Fibroblast of mammary gland (primary cell): Measurements from ENCODE around the gene MOSMO.

ENCODE experiments used
- DNase-seq: peaks from one replicate; pipeline ENCODE4 v3.0.0-alpha.2; 2010; ENCODE audit warnings: low read depth
- H3K4me3 ChIP-seq: 2 replicates; pipeline ENCODE4 v1.5.1; 2011; ENCODE audit warnings: low read depth, mild to moderate bottlenecking, low read length, moderate library complexity; ENCODE audit not compliant: control insufficient read depth
- TF ChIP-seq, protein P1 (sequence below): conservative IDR thresholded peaks from 2 replicates; pipeline ENCODE4 v1.5.1; 2011; ENCODE audit warnings: low read depth, low read length, inconsistent platforms; ENCODE audit not compliant: control insufficient read depth, insufficient read depth

MOSMO gene

DNA sequence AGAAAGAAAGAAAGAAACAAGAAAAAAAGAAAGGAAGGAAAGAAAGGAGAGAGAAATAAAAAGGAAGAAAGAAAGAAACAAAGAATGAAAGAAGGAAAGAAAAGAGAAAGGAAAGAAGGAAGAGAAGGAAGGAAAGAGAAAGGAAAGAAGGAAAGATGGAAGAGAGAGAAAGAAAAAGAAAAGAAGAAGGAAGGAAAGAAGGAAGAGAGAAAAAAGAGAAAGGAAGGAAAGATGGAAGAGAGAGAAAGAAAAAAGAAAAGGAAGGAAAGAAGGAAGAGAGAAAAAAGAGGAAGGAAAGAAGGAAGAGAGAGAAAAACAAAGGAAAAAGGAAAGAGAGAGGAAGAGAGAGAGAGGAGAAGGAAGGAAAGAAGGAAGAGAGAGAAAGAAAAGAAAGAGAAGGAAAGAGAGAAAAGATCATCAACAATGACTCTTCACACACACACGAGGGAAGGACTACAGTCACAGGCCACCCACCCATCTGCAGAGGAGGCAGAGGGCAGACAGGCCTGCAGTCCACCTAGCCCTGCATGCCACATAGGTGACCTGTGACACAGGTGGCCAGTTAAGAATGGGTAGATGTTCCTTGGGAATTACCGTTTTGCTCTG, 108.3 kb downstream of the MOSMO start:
- DNase-seq = no peak
- TF ChIP-seq, protein P1, sequence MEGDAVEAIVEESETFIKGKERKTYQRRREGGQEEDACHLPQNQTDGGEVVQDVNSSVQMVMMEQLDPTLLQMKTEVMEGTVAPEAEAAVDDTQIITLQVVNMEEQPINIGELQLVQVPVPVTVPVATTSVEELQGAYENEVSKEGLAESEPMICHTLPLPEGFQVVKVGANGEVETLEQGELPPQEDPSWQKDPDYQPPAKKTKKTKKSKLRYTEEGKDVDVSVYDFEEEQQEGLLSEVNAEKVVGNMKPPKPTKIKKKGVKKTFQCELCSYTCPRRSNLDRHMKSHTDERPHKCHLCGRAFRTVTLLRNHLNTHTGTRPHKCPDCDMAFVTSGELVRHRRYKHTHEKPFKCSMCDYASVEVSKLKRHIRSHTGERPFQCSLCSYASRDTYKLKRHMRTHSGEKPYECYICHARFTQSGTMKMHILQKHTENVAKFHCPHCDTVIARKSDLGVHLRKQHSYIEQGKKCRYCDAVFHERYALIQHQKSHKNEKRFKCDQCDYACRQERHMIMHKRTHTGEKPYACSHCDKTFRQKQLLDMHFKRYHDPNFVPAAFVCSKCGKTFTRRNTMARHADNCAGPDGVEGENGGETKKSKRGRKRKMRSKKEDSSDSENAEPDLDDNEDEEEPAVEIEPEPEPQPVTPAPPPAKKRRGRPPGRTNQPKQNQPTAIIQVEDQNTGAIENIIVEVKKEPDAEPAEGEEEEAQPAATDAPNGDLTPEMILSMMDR = no peak
- H3K4me3 ChIP-seq = no peak overlapping the region

DNA sequence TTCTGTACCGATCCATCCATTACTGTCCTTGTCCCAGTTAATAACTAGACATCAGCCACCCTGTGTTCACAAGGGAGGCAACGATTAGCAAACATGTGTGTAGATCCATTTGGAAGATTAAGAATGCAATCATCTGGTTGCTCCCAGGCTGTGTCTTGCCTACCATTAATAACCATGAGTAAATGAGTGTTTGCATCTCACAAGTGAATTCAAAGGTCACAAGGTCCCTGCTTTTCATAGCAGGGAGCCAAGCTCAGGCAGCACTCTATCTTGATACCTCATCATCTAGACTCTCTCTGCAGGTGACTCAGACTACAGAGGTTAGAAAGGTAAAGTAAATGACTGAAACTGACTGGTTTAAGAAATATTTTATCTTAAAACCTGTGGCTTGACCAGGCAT, 109.7 kb downstream of the MOSMO start:
- no peak for DNase-seq
- H3K4me3 ChIP-seq = no peak overlapping the region
- TF ChIP-seq, protein P1 = no peak

DNA sequence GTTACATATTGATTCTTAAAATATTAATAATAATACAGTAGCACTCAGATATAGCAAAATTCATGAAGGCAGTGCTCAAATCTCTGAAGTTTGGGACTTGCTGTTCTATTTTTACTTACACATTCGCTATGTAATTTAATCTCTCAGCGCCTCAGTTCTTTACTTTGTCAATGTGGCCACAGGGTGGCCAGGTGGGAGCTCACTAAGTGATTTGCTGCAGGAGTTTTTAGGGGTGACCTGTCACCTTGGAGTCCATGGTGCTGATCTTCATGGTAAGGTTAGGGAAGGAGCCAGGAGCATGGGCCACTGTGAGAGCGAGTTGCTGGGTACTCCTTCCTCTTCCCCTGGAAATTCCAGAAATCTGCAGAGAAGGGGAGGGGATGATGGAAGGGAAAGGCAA, 112.5 kb downstream of the MOSMO start:
- DNase-seq = no peak
- TF ChIP-seq, protein P1 = no peak

DNA sequence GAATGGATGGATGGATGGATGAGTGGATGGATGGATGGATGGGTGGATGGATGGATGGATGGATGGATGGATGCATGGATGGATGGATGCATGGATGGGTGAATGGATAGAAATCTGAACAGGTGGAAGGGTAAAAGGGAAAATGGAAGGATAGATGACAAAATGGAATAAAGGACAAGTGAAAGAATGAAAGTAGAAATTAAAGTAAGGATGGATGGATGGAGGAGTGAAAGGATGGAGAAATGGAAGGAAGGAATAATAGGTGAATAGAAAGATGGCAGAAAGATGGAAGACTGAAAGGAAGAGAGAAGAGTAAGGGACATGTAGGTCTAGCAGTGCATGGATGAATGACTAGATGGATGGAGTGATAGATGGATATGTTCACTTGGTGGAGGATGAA, 114.3 kb downstream of the MOSMO start:
- TF ChIP-seq, protein P1 = no peak
- DNase-seq = no peak
- H3K4me3 ChIP-seq = no peak overlapping the region

More for the DNA sequence above, 112.5 kb downstream of the MOSMO start:
- no peak overlapping the region for H3K4me3 ChIP-seq

DNA sequence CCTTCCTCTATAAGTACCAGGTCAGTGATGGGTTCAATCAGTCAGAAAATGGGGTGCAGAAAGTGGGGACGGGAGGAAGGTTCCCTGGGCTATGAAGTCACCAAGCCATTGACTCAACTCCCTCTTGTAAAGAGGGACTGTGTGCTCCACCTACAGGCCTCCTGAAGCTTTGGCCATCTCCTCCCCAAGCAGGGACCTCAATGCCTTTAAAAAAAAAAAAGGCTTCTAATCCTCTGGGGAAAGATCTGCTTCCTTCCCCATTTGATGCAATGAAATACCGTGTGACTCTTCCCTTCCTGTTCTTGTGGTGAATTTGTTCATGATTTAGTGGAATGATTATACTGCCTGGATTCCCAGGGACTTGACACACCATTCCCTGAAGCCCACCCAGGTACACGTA, 115.2 kb downstream of the MOSMO start:
- TF ChIP-seq, protein P1 = peak; percentile 20
- DNase-seq = peak; percentile 10
- no peak overlapping the region for H3K4me3 ChIP-seq

DNA sequence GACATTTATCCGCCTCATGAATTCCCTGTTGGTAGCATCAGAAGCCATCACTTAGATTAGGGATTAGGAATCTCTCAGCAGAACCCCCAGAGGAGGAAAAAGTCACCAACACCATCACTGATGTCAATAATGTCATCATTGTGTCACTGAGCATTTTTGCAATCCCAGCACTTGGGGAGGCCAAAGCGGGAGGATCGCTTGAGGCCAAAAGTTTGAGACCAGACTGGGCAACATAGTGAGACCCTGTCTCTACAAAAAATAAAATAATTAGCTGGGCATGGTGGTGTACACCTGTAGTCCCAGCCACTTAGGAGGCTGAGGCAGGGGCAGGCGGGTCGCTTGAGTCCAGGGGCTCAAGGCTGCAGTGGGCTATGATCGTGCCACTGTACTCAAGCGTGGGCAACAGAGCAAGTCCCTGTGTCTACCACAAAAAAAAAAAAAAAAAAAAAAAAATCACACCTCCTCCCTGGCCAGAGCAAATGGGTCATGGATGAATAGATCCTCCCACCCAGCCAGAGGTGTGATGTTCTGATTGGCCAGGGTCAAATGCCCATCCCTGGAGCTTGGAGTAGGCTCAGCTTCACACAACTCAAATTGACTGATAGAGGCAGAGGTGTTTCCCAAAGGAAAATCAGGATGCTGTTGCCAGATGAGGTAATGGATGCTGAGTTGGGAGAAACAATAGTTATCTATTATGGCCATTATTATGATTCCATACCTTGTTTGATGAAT, 116.0 kb downstream of the MOSMO start:
- TF ChIP-seq, protein P1 = no peak
- H3K4me3 ChIP-seq = no peak overlapping the region
- no peak for DNase-seq
